ENCODE data around the gene NDP.

- no peak for TF ChIP-seq CHD4 (IDR thresholded peaks at IDR 0.05)
- TF ChIP-seq CHD2 (IDR thresholded peaks at IDR 0.05; ENCODE audit: borderline replicate concordance, low read depth, low read length) = no peak
- no peak for TF ChIP-seq RFX5 (IDR thresholded peaks at IDR 0.05; ENCODE audit: low read depth, low read length)
- TF ChIP-seq HCFC1 (IDR thresholded peaks at IDR 0.05; ENCODE audit: low read length) = no peak
- TF ChIP-seq CTCF (IDR thresholded peaks at IDR 0.05 in 2 of 3, conservative IDR thresholded peaks at IDR 0.05 in 1 of 3; ENCODE audit: control insufficient read depth in 2 of 3, extremely low read depth in 1 of 3, insufficient read depth in 1 of 3, low read depth in 3 of 3, low read length in 3 of 3) = no peak
- no peak for TF ChIP-seq TAF1 (IDR thresholded peaks at IDR 0.05; ENCODE audit: borderline replicate concordance, low read depth, low read length)
- no peak for TF ChIP-seq TCF12 (IDR thresholded peaks at IDR 0.05; ENCODE audit: low read depth, low read length)
Observed at GRCh38 chrX:43986083-43986482, 12.9 kb upstream of the NDP start.

All from GM12878 (cell line).